Skeletal muscle satellite cell (primary cell): ENCODE results near the gene LRP1B.

Experiments used
- H3K27me3 ChIP-seq: 2 replicates; pipeline ENCODE4 v1.7.0; 2013; ENCODE audit warnings: low read length; ENCODE audit not compliant: control insufficient read depth, insufficient read depth
- H3K36me3 ChIP-seq: 2 replicates; pipeline ENCODE4 v1.7.0; 2013; ENCODE audit warnings: mild to moderate bottlenecking, control low read depth, low read length; ENCODE audit not compliant: insufficient read depth
- H3K4me1 ChIP-seq: 2 replicates; pipeline ENCODE4 v1.7.0; 2013; ENCODE audit warnings: low read length; ENCODE audit not compliant: control insufficient read depth, insufficient read depth
- H3K4me2 ChIP-seq: 2 replicates; pipeline ENCODE4 v1.7.0; 2013; ENCODE audit warnings: mild to moderate bottlenecking, low read length
- H3K4me3 ChIP-seq: 2 replicates; pipeline ENCODE4 v1.7.0; 2013; ENCODE audit warnings: low read length
- H3K9ac ChIP-seq: 2 replicates; pipeline ENCODE4 v1.7.0; 2013; ENCODE audit warnings: mild to moderate bottlenecking, low read depth, low read length, moderate library complexity
- H3K9me3 ChIP-seq: replicated peaks from 2 replicates; pipeline ENCODE4 v1.7.0; 2013; ENCODE audit warnings: mild to moderate bottlenecking, control low read depth, low read length

LRP1B gene

GRCh38 chr2:141455211-141455826 is 675.5 kb downstream of the LRP1B start:
- Histone ChIP-seq H3K4me3 (no peak overlapping the region), H3K4me1 (no peaks in the 10 kb centered on the region), H3K9me3 (no peaks in the 10 kb centered on the region), H3K27me3 (no peaks in the 10 kb centered on the region), H3K36me3 (no peaks in the 10 kb centered on the region), H3K9ac (no peak overlapping the region), H3K4me2 (no peak overlapping the region)

- H3K9ac ChIP-seq, result no peak overlapping the region
- H3K4me1 ChIP-seq, result no peaks in the 10 kb centered on the region
- H3K27me3 ChIP-seq, result no peaks in the 10 kb centered on the region
- no peaks in the 10 kb centered on the region for H3K9me3 ChIP-seq
- no peak overlapping the region for H3K4me3 ChIP-seq
- no peaks in the 10 kb centered on the region for H3K36me3 ChIP-seq
- no peak overlapping the region for H3K4me2 ChIP-seq
Measured at GRCh38 chr2:141440072-141440635, 690.7 kb downstream of the LRP1B start.

- Histone ChIP-seq H3K4me1 (no peaks in the 10 kb centered on the region), H3K4me3 (no peak overlapping the region), H3K9ac (no peak overlapping the region), H3K4me2 (no peak overlapping the region), H3K9me3 (no peaks in the 10 kb centered on the region), H3K27me3 (no peaks in the 10 kb centered on the region), H3K36me3 (no peaks in the 10 kb centered on the region)
Measured at GRCh38 chr2:141439524-141439923, 691.3 kb downstream of the LRP1B start.

GRCh38 chr2:141438536-141438935 is 692.3 kb downstream of the LRP1B start:
- Histone ChIP-seq H3K36me3 (no peaks in the 10 kb centered on the region), H3K4me3 (no peak overlapping the region), H3K27me3 (no peaks in the 10 kb centered on the region), H3K4me1 (no peaks in the 10 kb centered on the region), H3K9ac (no peak overlapping the region), H3K9me3 (no peaks in the 10 kb centered on the region), H3K4me2 (no peak overlapping the region)

GRCh38 chr2:141437521-141437920 is 693.3 kb downstream of the LRP1B start:
- H3K4me1 ChIP-seq, result no peaks in the 10 kb centered on the region
- no peak overlapping the region for H3K4me3 ChIP-seq
- H3K27me3 ChIP-seq, result no peaks in the 10 kb centered on the region

GRCh38 chr2:141423124-141423523 is 707.7 kb downstream of the LRP1B start:
- Histone ChIP-seq H3K4me2 (no peak overlapping the region), H3K4me3 (no peak overlapping the region), H3K36me3 (no peaks in the 10 kb centered on the region), H3K9ac (no peak overlapping the region), H3K4me1 (no peaks in the 10 kb centered on the region), H3K9me3 (no peaks in the 10 kb centered on the region), H3K27me3 (no peaks in the 10 kb centered on the region)

More at GRCh38 chr2:141437521-141437920, 693.3 kb downstream of the LRP1B start:
- Histone ChIP-seq H3K36me3 (no peaks in the 10 kb centered on the region), H3K9ac (no peak overlapping the region), H3K9me3 (no peaks in the 10 kb centered on the region), H3K4me2 (no peak overlapping the region)

- Histone ChIP-seq H3K27me3 (no peaks in the 10 kb centered on the region), H3K9ac (no peak overlapping the region), H3K4me3 (no peak overlapping the region), H3K36me3 (no peaks in the 10 kb centered on the region), H3K4me1 (no peaks in the 10 kb centered on the region), H3K4me2 (no peak overlapping the region), H3K9me3 (no peaks in the 10 kb centered on the region)
Measured at GRCh38 chr2:141417246-141417797, 713.5 kb downstream of the LRP1B start.

- no peaks in the 10 kb centered on the region for H3K9me3 ChIP-seq
- no peaks in the 10 kb centered on the region for H3K27me3 ChIP-seq
- no peaks in the 10 kb centered on the region for H3K36me3 ChIP-seq
- H3K4me1 ChIP-seq, result no peaks in the 10 kb centered on the region
- no peak overlapping the region for H3K4me3 ChIP-seq
- H3K9ac ChIP-seq, result no peak overlapping the region
- H3K4me2 ChIP-seq, result no peak overlapping the region
Measured at GRCh38 chr2:141411419-141411818, 719.4 kb downstream of the LRP1B start.

GRCh38 chr2:141399270-141399669 is 731.5 kb downstream of the LRP1B start:
- Histone ChIP-seq H3K4me2 (no peak overlapping the region), H3K4me1 (no peaks in the 10 kb centered on the region), H3K36me3 (no peaks in the 10 kb centered on the region), H3K9me3 (no peaks in the 10 kb centered on the region), H3K4me3 (no peak overlapping the region), H3K27me3 (no peaks in the 10 kb centered on the region), H3K9ac (no peak overlapping the region)

GRCh38 chr2:141393214-141393545 is 737.6 kb downstream of the LRP1B start:
- H3K9ac ChIP-seq, result no peak overlapping the region
- H3K36me3 ChIP-seq, result no peaks in the 10 kb centered on the region
- H3K4me2 ChIP-seq, result no peak overlapping the region
- H3K9me3 ChIP-seq, result no peaks in the 10 kb centered on the region
- no peak overlapping the region for H3K4me3 ChIP-seq
- no peaks in the 10 kb centered on the region for H3K27me3 ChIP-seq
- peaks cover 13% of the 10 kb centered on the region for H3K4me1 ChIP-seq

GRCh38 chr2:141392517-141393213 is 738.2 kb downstream of the LRP1B start:
- Histone ChIP-seq H3K27me3 (no peaks in the 10 kb centered on the region), H3K36me3 (no peaks in the 10 kb centered on the region), H3K4me1 (peaks cover 13% of the 10 kb centered on the region), H3K4me3 (no peak overlapping the region), H3K9me3 (no peaks in the 10 kb centered on the region), H3K9ac (no peak overlapping the region), H3K4me2 (no peak overlapping the region)
